ENCODE results near the gene SEMA3E.
"Not testable (repeated sequence)": the region's sequence is repeated elsewhere in the genome, so short reads cannot be mapped to it uniquely, and the experiment has no call there.

Gene SEMA3E

GRCh38 chr7:83457022-83457892 is 191.7 kb downstream of the SEMA3E start:
- DNase-seq (ENCODE audit: low read depth in 4 of 4, low spot score in 1 of 4), result no peak

- DNase-seq (ENCODE audit: low read depth in 4 of 4, low spot score in 1 of 4), result no peak
Observed at GRCh38 chr7:83456413-83456812, 192.5 kb downstream of the SEMA3E start.

- no peak for DNase-seq (ENCODE audit: low read depth in 4 of 4, low spot score in 1 of 4)
Observed at GRCh38 chr7:83455612-83456011, 193.3 kb downstream of the SEMA3E start.

- DNase-seq (ENCODE audit: low read depth in 4 of 4, low spot score in 1 of 4), result no peak
Observed at GRCh38 chr7:83452256-83452655, 196.7 kb downstream of the SEMA3E start.

GRCh38 chr7:83451501-83452045 is 197.4 kb downstream of the SEMA3E start:
- DNase-seq (ENCODE audit: low read depth in 4 of 4, low spot score in 1 of 4), result no peak

- no peak for DNase-seq (ENCODE audit: low read depth in 4 of 4, low spot score in 1 of 4)
Observed at GRCh38 chr7:83449781-83450180, 199.2 kb downstream of the SEMA3E start.

GRCh38 chr7:83447681-83448080 is 201.3 kb downstream of the SEMA3E start:
- DNase-seq (ENCODE audit: low read depth in 4 of 4, low spot score in 1 of 4), result no peak

- no peak for DNase-seq (ENCODE audit: low read depth in 4 of 4, low spot score in 1 of 4)
Observed at GRCh38 chr7:83446102-83446669, 202.8 kb downstream of the SEMA3E start.

- no peak for DNase-seq (ENCODE audit: low read depth in 4 of 4, low spot score in 1 of 4)
Observed at GRCh38 chr7:83442911-83443310, 206.0 kb downstream of the SEMA3E start.

GRCh38 chr7:83439026-83439425 is 209.9 kb downstream of the SEMA3E start:
- DNase-seq (ENCODE audit: low read depth in 4 of 4, low spot score in 1 of 4), result no peak

GRCh38 chr7:83430289-83430688 is 218.7 kb downstream of the SEMA3E start:
- DNase-seq (ENCODE audit: low read depth in 4 of 4, low spot score in 1 of 4), result not testable (repeated sequence)

GRCh38 chr7:83429493-83429892 is 219.4 kb downstream of the SEMA3E start:
- no peak for DNase-seq (ENCODE audit: low read depth in 4 of 4, low spot score in 1 of 4)

GRCh38 chr7:83427884-83428283 is 221.1 kb downstream of the SEMA3E start:
- no peak for DNase-seq (ENCODE audit: low read depth in 4 of 4, low spot score in 1 of 4)

GRCh38 chr7:83426325-83426724 is 222.6 kb downstream of the SEMA3E start:
- DNase-seq (ENCODE audit: low read depth in 4 of 4, low spot score in 1 of 4), result no peak

GRCh38 chr7:83419013-83419412 is 229.9 kb downstream of the SEMA3E start:
- DNase-seq (ENCODE audit: low read depth in 4 of 4, low spot score in 1 of 4), result no peak

- no peak for DNase-seq (ENCODE audit: low read depth in 4 of 4, low spot score in 1 of 4)
Observed at GRCh38 chr7:83415840-83416239, 233.1 kb downstream of the SEMA3E start.

- DNase-seq (ENCODE audit: low read depth in 4 of 4, low spot score in 1 of 4), result no peak
Observed at GRCh38 chr7:83414947-83415346, 234.0 kb downstream of the SEMA3E start.

- DNase-seq (ENCODE audit: low read depth in 4 of 4, low spot score in 1 of 4), result no peak
Observed at GRCh38 chr7:83413831-83414230, 235.1 kb downstream of the SEMA3E start.

GRCh38 chr7:83413424-83413823 is 235.5 kb downstream of the SEMA3E start:
- no peak for DNase-seq (ENCODE audit: low read depth in 4 of 4, low spot score in 1 of 4)

- DNase-seq (ENCODE audit: low read depth in 4 of 4, low spot score in 1 of 4), result no peak
Observed at GRCh38 chr7:83410989-83411591, 237.8 kb downstream of the SEMA3E start.

GRCh38 chr7:83394776-83395175 is 254.2 kb downstream of the SEMA3E start:
- no peak for DNase-seq (ENCODE audit: low read depth in 4 of 4, low spot score in 1 of 4)

GRCh38 chr7:83388436-83388835 is 260.5 kb downstream of the SEMA3E start:
- DNase-seq (ENCODE audit: low read depth in 4 of 4, low spot score in 1 of 4), result no peak
